Measurements from ENCODE around the gene TIMM17A.

The TIMM17A gene

GRCh38 chr1:201955009-201955728, at the start of gene TIMM17A:
TIMM17A (plus strand) TSS chr1:201955503; CDS start chr1:201955527, 24 bp downstream.
- TF ChIP-seq, protein P1, sequence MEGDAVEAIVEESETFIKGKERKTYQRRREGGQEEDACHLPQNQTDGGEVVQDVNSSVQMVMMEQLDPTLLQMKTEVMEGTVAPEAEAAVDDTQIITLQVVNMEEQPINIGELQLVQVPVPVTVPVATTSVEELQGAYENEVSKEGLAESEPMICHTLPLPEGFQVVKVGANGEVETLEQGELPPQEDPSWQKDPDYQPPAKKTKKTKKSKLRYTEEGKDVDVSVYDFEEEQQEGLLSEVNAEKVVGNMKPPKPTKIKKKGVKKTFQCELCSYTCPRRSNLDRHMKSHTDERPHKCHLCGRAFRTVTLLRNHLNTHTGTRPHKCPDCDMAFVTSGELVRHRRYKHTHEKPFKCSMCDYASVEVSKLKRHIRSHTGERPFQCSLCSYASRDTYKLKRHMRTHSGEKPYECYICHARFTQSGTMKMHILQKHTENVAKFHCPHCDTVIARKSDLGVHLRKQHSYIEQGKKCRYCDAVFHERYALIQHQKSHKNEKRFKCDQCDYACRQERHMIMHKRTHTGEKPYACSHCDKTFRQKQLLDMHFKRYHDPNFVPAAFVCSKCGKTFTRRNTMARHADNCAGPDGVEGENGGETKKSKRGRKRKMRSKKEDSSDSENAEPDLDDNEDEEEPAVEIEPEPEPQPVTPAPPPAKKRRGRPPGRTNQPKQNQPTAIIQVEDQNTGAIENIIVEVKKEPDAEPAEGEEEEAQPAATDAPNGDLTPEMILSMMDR (IDR thresholded peaks at IDR 0.05; ENCODE audit: low read depth, low read length): no peak
- H3K4me3 ChIP-seq (ENCODE audit: low read depth, low read length): peak within 1 kb of the TSS; percentile 99

GRCh38 chr1:201906336-201906735, 49.0 kb upstream of the TIMM17A start:
- no peak overlapping the region for H3K4me3 ChIP-seq (ENCODE audit: low read depth, low read length)

DNA sequence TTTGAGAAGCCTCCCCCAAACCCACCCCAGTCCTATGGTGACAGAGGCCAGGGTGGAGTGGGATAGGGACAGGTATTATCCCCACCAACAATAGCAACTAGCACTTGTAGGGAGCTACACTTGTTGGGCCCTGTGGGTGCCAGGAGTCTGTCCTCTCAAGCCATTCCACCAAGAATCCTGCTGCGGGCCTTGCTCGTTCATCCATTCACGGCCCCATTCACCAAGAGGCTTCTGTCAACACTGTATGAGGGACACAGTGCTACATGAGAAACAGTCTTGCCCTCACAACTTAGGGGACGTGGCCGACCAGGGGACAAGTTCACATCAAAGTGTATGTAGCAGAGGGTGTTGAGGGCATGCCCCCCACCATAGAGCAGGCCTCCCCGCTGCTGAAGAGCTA, 47.7 kb upstream of the TIMM17A start:
- TF ChIP-seq, protein P1 (IDR thresholded peaks at IDR 0.05; ENCODE audit: low read depth, low read length): no peak

More at GRCh38 chr1:201906336-201906735, 49.0 kb upstream of the TIMM17A start:
- TF ChIP-seq, protein P1 (IDR thresholded peaks at IDR 0.05; ENCODE audit: low read depth, low read length): no peak

GRCh38 chr1:201911826-201912571, 43.3 kb upstream of the TIMM17A start:
- TF ChIP-seq, protein P1 (IDR thresholded peaks at IDR 0.05; ENCODE audit: low read depth, low read length): no peak
- H3K4me3 ChIP-seq (ENCODE audit: low read depth, low read length): no peak overlapping the region

More for the DNA sequence above, 47.7 kb upstream of the TIMM17A start:
- H3K4me3 ChIP-seq (ENCODE audit: low read depth, low read length): no peak overlapping the region

- no peak overlapping the region for H3K4me3 ChIP-seq (ENCODE audit: low read depth, low read length)
- TF ChIP-seq, protein P1 (IDR thresholded peaks at IDR 0.05; ENCODE audit: low read depth, low read length): no peak
Measured at GRCh38 chr1:201912832-201913231, 42.5 kb upstream of the TIMM17A start.

DNA sequence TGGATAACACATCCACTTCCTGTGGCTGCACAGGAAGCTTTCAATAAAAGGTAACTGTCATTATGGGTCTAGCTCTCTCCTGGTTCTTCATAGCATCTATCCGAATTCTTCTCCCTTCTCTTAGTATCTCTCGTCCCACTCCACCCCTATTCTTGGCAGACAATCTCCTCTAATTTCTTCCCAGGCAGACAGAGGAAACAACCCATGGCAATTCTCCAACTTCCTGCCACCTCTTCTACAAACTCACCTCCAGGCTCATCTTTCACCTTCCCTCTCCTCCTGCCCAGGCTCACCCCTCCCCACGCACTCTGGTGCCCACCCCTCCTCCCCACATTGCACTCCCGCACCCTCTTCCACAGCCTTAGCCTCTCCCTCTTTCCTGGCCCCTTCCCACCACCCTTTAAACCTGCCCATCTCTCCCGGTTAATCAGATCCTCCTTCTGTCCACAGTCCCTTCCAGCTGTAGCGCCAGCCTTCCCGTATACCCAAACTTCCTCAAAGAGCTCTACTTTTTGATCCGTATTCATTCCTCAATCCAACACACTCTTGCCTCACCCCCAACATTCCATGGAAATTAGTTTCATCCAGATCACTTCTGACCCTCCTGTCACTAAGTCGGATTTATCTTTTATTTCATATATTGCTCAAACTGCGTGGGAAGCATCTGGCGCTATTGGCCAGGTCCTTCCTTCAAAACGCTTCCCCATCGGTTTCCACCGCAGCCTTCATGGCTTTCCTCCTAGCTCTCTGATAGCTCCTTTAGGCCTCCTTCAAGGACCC, 40.7 kb upstream of the TIMM17A start:
- TF ChIP-seq, protein P1 (IDR thresholded peaks at IDR 0.05; ENCODE audit: low read depth, low read length): no peak
- no peak overlapping the region for H3K4me3 ChIP-seq (ENCODE audit: low read depth, low read length)
